Glomerular visceral epithelial cell (primary cell): ENCODE data around the gene EEF1E1.

ENCODE experiments used
- DNase-seq: peaks from one replicate; pipeline ENCODE4 v3.0.0-alpha.2; 2016; ENCODE audit errors: extremely low spot score

The EEF1E1 gene

DNA sequence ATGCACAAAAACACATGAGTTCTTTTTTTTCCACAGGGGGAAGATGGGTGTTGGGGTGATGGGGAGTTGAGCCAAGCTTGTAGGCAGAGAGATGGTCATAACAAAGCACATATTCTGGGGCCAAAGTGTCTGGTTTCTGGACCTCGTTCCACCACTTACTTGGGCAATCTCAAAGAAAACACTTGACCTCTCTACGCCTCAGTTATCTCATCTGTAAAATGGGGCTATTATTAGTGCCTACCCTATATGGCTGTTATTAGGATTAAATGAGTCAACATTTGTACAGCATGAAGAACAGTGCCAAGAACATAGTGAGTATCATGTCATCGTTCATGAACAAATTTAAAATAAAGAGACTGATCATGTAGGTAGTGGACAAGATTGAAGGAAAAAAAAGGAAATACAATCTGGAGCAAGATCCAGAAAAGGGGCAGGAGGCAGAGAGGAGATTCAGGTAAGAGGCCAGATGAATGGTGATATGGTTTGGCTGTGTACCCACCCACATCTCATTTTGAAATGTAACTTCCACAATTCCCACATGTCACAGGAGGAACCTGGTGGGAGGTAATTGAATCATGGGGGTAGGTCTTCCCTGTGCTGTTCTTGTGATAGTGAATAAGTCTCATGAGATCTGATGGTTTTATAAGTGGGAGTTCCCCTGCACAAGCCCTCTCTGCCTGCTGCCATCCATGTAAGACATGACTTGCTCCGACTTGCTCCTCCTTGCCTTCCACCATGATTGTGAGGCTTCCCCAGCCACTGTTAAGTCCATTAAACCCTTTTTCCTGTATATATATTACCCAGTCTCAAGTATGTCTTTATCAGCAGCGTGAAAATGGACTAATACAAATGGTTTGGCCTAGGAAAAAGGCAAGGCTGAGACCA is 14.2 kb downstream of the EEF1E1 start:
- no peak for DNase-seq

DNA sequence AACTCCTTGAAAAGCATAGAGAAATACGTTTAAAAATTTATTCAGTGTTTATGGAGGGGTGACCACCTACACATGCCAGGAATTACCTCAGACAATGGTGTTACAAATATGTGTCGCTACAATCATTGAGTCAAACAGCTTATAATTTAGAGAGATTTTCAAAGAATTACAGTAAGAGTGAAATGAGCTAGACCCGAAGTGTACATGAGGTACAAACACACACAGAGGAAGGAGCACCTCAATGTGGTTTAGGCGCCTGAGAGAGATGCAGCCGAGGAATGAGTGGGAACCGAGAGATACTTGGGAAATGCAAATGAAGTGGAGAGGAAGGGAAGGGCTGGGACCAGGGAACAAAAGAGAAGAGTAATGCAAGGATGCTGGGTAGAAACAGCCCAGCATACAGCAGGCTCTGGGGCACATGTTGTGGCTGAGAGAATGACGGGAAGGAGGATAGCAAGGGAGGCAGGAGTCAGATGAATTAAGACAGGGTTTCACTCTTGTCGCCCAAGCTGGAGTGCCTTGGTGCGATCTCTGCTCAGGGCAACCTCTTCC is 15.5 kb downstream of the EEF1E1 start:
- DNase-seq: no peak

DNA sequence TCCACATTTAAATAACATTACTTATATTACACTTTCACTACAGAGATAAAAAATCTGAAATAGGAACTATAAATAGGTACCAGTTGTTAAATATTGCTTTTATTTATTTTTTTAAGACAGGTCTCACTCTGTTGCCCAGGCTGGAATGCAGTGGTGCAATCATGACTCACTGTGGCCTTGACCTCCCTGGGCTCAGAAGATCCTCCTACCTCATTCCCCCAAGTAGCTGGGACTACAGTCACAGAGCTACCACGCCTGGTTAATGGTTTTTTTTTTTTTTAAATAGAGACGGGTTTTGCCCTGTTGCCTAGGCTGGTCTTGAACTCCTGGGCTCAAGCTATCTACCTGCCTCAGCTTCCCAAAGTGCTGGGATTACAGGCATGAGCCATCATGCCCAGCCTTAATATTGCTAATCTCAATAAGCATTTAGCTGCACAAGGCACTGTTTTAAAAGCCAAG is 17.3 kb downstream of the EEF1E1 start:
- peak; percentile 94 for DNase-seq

DNA sequence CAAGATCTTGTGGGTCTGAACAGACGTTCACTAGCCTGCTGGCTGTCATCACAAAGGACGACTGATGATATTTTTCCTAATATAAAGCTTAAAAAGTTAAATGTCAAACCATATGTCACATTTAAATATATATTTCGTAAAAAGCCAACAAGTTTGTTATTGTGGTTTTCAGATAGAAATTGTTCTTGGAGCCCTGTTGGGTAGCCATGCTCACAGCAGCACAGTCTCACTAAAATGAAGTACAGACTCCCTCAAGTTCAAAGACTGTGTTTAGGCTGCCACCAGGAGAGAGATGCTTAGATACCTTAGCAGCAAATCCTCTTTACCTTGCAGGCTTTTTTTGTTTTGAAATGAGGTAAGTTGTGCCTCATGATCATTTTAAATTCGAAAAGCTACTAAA is 17.8 kb downstream of the EEF1E1 start:
- peak; percentile 47 for DNase-seq

DNA sequence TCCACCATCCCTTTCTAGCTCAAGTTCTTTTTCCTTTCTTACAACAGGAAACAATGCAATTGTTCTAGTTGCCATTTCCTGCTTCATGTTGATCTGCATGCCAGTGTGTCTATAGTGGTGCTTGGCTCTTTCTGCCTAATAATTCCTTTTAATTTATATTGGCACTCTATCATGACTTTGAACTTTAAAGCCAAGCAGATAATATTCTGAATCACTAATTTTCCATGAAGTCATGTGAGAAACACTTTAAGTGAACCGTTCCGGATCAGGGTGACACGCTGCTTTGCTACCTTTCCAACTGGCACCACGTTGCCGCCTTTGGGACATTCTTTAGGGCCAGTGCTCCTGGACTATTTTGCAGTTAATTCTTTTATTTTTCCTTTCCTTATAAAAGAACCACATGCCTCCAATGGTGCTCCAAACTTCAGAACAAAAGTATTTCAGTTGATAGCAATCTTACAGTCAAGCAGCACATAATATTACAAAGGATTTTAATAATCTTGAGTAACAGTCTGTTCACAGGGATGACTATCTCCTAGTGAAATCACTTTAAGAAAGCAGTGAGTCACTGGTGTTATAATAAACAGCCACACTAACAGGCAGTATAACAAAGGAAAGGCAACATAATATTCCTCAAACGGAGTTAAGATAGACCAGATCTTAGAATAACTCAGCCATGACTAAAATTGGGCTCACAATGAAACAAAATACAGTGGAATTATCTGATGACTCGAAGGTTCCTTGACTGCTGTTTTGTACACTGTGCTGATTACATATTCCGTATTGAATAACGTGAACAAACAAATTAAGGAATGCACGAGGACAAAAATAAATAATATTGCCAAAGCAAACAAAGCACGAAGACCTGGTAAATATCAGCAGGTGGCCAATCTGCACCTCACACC is 19.1 kb downstream of the EEF1E1 start:
- peak; percentile 56 for DNase-seq

DNA sequence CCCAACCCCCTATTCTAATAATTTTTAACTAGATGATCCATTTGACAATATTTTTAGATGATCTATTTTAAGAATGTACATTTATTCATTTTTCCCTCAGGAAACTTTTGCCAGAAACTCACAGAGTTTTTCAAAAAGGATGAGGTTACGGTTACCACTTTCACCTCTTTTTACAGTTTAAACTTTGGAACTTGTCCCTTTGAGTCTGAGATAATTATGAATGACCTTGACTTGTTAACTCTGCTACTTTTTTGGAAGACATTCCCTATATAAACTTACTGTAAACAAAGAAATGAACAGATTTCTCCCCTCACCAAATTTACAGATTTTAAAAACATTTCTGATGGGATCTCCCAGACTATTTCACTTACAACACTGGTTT is 19.8 kb downstream of the EEF1E1 start:
- no peak for DNase-seq

DNA sequence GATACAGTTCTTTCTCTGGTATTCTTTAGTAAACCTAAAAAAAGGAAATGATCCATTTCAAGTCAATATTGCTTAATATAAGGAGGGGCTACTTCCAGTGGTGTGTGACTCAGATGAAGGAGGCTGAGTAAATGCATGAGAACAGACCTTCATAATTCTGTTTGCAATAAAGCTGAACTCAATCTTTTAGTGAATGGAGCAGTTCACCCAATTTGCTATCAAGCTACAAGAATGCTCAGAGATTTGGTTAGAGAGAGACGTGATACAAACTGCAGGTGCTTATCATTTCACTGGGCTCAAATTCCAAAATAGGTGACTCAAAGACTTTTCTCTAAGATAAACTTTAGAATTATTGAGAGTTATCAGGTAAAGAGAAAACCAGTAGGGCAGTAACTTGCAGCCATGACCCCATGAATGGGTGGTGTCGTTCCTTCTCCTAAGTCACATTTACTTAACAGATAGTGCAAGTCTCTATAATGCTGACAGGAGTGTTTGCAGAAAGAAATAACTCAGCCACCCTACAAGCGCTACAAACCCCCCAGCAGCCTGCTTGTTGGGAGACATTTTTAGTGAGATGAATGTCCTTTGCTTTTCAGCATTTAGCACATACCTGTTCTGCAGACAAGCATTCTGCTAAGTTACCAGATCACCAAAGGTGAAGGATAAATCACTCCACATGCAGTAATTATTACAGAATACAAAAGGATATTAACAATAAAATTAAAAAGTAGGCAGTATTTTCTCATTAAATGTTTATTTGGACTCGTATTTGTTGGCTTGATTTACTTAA is 21.8 kb downstream of the EEF1E1 start:
- peak; percentile 48 for DNase-seq

DNA sequence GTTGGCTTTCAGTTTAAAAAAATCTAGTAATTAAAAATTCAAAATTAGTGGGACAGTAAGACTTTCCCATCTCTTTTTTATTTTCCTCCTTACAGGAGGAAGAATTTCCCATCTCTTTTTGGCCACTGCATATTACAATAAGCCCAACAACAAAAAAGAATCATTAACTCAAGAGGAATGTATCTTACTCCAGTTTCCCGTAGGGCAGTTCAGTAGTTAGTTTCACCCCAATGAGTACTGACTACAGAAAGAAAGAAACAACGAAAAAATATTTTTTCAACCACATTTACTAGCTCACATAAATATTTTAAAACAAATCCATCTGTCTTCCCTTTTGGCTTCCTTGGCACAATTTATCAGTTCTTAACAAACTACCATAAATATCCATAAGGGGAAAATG is 23.2 kb downstream of the EEF1E1 start:
- peak; percentile 63 for DNase-seq

DNA sequence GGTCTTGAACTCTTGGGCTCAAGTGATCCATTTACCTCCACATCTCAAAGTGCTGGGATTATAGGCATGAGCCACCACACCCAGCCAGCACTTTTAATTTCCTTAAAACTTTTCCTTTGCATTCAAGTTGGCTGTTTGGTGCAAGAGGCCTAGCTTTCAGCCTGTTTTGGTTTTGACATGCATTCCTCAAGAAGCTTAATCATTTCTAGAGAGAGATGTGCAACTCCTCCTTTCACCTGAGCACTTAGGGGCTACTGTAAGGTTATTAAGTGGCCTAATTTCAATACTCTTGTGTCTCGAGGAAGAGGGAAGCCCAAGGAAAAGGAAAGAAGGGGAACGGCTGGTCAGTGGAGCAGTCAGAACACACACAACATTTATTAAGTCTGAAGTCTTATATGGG is 24.4 kb downstream of the EEF1E1 start:
- no peak for DNase-seq

DNA sequence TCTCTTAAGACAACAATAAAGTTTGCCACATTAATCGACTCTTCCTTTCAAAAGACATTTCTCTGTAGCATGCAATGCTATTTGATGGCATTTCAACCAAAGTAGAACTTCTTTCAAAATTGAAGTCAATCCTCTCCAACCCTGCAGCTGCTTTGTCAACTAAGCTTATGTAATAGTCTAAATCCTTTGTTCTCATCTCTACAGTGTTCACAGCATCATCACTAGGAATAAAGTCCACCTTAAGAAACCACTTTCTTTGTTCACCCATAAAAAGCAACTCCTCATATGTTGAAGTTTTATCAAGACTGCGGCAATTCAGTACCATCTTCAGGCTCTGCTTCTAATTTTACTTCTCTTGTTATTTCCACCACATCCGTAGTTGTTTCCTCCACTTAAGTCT is 26.6 kb downstream of the EEF1E1 start:
- DNase-seq: no peak

DNA sequence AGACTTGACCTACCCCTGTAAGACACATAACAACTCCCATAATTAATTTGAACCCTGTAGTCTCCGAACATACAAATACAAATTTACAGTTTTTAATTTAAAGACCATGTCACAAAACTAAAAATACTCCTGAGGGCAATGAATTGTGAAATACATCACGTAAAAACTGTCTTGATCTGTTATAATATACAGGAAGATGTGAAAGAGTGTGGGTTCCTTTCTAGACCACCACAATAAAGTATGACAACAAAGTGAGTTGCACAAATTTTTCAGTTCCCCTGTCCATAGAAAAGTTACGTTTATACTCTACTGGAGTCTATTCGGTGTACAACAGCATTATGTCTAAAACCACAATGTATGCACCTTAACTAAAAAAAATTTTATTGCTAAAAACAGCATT is 27.2 kb downstream of the EEF1E1 start:
- DNase-seq: no peak

DNA sequence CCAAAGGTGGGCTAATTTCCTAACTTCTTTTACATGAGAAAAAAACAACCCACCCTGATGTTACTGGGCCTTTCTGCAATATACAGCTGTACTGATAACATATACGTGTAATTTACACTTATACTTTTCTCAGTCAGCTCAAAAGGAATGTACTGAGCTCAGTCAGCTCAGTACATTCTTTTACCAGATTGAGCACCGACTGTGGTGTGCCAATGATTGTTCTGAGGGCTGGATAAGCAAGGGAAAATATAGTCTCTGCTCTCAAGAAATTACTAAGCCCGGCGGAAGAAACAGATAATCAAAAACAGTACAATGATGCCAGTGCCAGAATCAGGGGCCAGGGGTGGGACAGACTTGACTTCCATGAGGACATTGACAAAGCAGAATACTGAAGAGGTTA is 28.1 kb downstream of the EEF1E1 start:
- no peak for DNase-seq

DNA sequence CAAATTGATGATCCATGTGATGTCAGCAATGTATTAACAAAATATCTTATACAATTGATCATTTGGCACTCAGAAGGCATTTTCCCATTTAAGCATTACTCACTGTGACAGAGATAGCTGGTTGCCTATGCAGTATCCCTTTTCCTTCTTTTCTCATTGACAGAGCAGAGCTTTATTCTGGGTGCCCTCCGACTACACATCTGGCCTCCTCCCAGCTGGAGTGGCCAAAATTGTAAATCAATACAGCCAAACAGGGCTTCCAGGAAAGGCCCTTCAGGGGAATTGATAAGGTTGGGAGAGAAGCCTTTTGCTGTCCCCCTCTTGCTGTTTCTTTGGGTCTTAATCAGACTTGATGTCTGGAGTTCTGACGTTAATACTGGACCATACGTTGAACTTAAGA is 28.6 kb downstream of the EEF1E1 start:
- no peak for DNase-seq

DNA sequence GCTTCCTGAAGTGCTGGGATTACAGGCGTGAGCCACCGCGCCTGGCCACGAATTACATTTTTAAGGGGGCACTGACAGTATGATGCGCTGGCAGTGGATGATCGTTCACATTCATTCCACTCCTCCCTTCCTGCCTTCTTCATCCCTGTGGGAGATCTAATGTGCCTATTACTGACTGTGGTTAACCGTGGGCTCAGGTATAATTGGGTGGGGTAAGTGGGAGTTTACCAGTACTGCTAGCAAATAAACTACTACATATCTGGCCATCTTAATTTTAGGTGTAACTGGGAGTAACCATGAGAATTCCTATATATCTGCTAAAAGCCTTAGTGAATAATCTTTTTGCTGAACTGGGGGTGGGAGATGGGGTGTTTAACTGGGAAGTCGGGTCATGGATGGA is 31.6 kb downstream of the EEF1E1 start:
- DNase-seq: no peak

DNA sequence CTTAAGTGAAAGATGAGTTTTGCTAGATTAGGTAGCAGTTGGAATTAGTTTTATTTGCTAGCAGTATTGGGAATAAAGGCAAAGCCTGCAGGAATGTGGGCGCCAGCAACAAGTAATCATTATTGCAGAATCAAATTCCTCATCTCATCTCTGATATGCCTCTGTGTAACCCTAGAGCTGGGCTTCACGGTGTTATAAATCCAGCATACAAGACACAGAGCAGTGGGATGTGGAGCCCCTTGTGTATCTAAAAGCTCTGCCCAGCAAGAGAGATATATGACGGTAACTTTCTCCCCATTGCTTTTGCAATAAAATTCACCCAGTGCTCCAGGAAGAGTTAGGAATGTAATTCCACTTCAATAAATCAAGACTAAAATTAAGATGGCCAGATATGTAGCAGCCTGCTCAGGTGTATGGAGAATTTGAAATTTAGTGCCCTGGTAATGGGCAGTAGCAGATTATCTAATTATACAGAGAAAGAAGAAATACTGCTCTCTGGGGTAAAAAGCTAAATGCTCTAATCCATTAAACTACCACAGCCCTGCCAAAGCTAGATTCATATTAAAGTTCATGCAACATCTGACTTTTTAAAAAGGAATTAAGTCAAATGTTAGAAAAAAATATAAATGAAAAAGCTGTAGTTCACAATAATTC is 32.6 kb downstream of the EEF1E1 start:
- no peak for DNase-seq

DNA sequence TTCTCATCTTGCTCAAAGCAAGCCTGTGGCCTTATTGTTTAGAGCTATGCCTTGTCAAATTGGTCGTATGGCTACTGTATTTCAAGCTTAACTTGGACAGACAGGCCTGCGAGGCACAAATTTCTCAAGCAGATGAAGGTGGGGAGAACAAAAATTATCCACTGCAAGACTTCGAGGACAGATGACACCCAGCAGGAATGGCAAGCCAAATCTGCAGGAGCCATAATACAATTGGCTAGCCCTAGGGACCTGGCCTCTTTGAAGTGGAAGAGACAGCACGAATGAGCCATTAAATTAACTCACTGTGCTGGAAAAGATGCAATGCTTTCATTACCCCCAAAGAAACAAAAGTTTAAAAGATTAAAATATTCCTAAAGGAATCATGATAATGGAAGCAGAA is 33.2 kb downstream of the EEF1E1 start:
- DNase-seq: no peak

DNA sequence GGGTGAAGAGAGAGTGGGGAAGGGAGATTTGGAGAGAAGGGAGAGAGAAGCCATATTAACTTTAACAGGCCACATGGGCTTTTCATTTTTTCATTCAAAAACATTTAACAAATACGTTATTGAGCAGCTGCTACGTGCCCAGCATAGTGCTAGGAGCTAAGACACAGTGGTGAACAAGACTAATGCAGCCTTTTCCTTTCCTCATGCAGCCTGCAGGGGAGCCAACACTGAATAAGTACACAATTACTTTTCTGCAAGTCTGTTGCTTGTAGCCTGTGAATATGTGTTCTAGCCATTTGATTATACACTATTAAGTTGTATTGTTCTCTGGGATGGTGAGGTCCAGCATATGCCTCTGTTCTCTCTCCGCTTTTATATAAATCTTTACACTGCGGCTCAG is 36.2 kb downstream of the EEF1E1 start:
- DNase-seq: no peak

DNA sequence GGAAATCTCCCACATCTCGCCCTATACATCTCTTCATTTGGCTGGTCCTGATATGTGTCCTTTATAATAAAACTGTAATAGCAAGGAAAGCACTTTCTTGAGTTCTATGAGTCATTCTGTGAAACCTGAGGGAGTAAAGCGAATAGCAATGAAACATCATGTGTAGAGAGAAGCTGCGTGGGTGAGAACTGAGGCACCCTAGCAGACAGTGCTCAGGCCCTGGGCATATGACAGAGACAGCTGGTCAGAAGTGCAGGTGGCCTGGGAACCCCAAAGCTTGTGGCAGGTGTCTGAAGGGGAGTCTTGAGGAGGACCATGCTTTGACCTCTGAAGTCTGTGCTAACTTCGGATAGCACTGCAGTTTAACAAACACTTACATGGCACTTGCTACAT is 36.8 kb downstream of the EEF1E1 start:
- no peak for DNase-seq

DNA sequence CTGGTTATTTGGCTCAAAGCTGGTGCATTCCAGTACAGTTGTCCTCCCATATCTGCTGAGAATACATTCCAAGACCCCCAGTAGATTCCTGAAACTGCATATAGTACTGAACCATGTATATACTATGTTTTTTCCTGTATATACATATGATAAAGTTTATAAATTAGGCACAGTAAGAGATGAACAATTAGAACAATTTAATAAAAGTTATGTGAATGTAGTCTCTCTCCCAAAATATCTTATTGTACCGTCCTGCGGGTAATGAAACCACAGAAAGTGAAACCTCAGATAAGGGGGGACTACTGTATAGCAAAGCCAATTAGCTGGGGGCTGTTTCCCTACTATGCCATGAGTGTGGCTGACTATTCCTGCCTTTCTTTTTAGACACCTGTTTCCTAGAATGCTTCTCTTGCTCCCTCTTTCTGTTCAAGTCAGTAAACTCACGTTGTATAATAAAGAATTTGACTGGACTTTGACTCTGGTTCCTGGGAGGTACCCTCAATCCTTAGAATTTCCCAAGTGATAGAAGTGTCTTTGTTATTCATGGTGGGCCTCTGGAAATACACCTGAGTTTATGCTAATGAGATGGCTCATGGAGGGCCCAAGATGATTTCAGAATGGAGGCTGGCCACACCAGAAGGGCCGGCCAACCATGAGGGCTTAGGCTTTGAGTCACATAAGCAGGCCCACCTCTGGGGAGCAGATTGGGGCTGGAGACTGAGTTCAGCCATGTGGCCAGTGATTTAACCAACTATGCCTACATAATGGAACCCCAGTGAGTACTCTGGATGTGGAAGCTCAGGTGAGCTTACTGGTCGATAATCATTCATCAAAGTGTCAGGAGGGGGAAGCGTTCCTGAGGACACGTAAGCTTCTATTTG is 37.5 kb downstream of the EEF1E1 start:
- DNase-seq: no peak
